Vagina (tissue), 2 donors: ENCODE measurements around the gene PKN1.

ENCODE experiments used
- POLR2A ChIP-seq, 2 donors: fragments of 450-650 bp; IDR thresholded peaks; one replicate each; pipeline ENCODE4 v1.6.1; 2017; ENCODE audit warnings: antibody characterized with exemption in 2 of 2, mild to moderate bottlenecking in 2 of 2, moderate library complexity in 2 of 2
- TF ChIP-seq, protein P1 (sequence below), 3 experiments: fragments of 450-650 bp in 2 of 3; fragments of 200-600 bp in 1 of 3; sonication (generic) in 1 of 3; IDR thresholded peaks; one replicate each; pipeline ENCODE4 v1.5.1; 2017 to 2019; ENCODE audit warnings: antibody characterized with exemption in 3 of 3, mild to moderate bottlenecking in 2 of 3, moderate library complexity in 2 of 3

DNA sequence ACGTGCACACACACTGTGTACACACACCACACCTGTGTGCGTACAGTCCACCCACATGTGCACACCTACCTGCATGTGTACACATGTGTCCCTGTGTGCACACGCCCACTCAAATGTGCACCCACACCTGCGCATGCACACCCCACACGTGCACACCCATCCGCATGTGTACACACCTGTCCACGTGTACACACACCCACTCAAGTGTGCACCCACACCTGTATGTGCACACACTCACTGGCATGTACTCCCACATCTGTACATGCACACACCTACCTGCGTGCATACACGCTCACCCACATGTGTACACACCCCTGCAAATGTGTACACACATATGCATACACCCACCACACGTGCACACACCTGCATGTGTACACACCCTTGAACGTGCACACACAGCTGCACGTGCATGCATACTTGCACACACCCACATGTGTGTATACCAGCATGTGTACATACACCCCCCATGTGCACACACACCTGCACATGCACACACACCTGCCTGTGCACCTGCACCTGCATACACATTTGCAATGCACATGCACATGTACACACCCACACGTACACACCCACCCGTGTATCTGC is 10.6 kb downstream of the PKN1 start:
- TF ChIP-seq, protein P1, sequence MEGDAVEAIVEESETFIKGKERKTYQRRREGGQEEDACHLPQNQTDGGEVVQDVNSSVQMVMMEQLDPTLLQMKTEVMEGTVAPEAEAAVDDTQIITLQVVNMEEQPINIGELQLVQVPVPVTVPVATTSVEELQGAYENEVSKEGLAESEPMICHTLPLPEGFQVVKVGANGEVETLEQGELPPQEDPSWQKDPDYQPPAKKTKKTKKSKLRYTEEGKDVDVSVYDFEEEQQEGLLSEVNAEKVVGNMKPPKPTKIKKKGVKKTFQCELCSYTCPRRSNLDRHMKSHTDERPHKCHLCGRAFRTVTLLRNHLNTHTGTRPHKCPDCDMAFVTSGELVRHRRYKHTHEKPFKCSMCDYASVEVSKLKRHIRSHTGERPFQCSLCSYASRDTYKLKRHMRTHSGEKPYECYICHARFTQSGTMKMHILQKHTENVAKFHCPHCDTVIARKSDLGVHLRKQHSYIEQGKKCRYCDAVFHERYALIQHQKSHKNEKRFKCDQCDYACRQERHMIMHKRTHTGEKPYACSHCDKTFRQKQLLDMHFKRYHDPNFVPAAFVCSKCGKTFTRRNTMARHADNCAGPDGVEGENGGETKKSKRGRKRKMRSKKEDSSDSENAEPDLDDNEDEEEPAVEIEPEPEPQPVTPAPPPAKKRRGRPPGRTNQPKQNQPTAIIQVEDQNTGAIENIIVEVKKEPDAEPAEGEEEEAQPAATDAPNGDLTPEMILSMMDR (IDR thresholded peaks at IDR 0.05) = no peak
- TF ChIP-seq POLR2A (IDR thresholded peaks at IDR 0.05) = no peak
